SK-N-SH (cell line): ENCODE results near the gene SMIM24.

Experiments
- CTCF ChIP-seq: fragments of 200-600 bp; sonication (generic); IDR thresholded peaks from 2 replicates; pipeline ENCODE4 v1.6.1; 2017; ENCODE audit warnings: antibody characterized with exemption, mild to moderate bottlenecking, moderate library complexity
- EP300 ChIP-seq, 2 experiments: IDR thresholded peaks; 2 replicates each; pipeline versions ENCODE4 v1.4.0 to v1.6.1; 2012; ENCODE audit warnings: borderline replicate concordance in 1 of 2, low read depth in 1 of 2, low read length in 1 of 2
- GABPA ChIP-seq: IDR thresholded peaks from 2 replicates; pipeline ENCODE4 v1.4.0; 2012; ENCODE audit warnings: low read depth, mild to moderate bottlenecking
- GATA2 ChIP-seq: sonication (generic); formaldehyde crosslinking; IDR thresholded peaks from 2 replicates; pipeline ENCODE4 v1.5.0; 2020; ENCODE audit warnings: mild to moderate bottlenecking, missing genetic modification reagents

GRCh38 chr19:3452171-3452941, 28.0 kb downstream of the SMIM24 start:
- no peak for TF ChIP-seq GATA2
- no peak for TF ChIP-seq GABPA
- no peak for TF ChIP-seq EP300 (IDR thresholded peaks at IDR 0.05; ENCODE audit: borderline replicate concordance in 1 of 2, low read depth in 1 of 2, low read length in 1 of 2)
- no peak for TF ChIP-seq CTCF
